Esophagus muscularis mucosa (tissue), 4 donors: ENCODE measurements around the gene CTBS.

Experiments used
- EP300 ChIP-seq: sonication (generic); formaldehyde crosslinking; IDR thresholded peaks from one replicate; pipeline ENCODE4 v1.6.1; 2017; ENCODE audit warnings: antibody characterized with exemption
- POLR2A ChIP-seq: fragments of 450-650 bp; IDR thresholded peaks from one replicate; pipeline ENCODE4 v1.6.1; 2017; ENCODE audit warnings: antibody characterized with exemption, moderate library complexity, mild to moderate bottlenecking, low read depth
- TF ChIP-seq, protein P1 (sequence below), 3 experiments: fragments of 200-600 bp in 2 of 3; fragments of 450-650 bp in 1 of 3; sonication (generic) in 2 of 3; IDR thresholded peaks; one replicate each; pipeline ENCODE4 v1.5.1; 2017 to 2019; ENCODE audit warnings: antibody characterized with exemption in 3 of 3, mild to moderate bottlenecking in 2 of 3, moderate library complexity in 1 of 3

DNA sequence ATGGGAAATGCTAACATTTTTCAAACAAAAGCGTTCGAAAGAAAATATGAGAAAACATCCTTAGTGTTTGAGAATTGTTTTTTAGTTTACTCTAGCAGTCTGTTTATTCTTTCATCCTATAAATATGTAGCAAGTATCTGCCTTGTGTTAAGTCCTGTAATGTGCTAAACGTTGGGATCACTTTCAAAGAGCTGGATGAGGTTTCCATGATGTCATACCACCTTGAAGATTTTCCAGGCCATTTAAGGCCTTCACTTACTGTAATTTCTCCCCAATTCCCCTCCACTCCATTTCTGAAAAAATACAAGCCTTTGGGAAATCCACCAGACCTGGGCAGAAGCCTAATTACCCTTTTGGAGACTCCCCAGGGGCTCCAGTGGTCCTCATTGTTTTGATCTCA is 24.2 kb upstream of the CTBS start:
- TF ChIP-seq, protein P1, sequence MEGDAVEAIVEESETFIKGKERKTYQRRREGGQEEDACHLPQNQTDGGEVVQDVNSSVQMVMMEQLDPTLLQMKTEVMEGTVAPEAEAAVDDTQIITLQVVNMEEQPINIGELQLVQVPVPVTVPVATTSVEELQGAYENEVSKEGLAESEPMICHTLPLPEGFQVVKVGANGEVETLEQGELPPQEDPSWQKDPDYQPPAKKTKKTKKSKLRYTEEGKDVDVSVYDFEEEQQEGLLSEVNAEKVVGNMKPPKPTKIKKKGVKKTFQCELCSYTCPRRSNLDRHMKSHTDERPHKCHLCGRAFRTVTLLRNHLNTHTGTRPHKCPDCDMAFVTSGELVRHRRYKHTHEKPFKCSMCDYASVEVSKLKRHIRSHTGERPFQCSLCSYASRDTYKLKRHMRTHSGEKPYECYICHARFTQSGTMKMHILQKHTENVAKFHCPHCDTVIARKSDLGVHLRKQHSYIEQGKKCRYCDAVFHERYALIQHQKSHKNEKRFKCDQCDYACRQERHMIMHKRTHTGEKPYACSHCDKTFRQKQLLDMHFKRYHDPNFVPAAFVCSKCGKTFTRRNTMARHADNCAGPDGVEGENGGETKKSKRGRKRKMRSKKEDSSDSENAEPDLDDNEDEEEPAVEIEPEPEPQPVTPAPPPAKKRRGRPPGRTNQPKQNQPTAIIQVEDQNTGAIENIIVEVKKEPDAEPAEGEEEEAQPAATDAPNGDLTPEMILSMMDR (IDR thresholded peaks at IDR 0.05), result no peak
- TF ChIP-seq EP300 (no peak), POLR2A (no peak)
